ENCODE results near the gene RAB33A. TPM values are rescaled to one million over a fixed set of nuclear protein-coding genes. Genes with fewer than 3 reads are reported as not detected.

Gene RAB33A
- total RNA-seq, 4 donors from 2014 or later, result 0.93 to 1.2 TPM; not detected in 2

DNA sequence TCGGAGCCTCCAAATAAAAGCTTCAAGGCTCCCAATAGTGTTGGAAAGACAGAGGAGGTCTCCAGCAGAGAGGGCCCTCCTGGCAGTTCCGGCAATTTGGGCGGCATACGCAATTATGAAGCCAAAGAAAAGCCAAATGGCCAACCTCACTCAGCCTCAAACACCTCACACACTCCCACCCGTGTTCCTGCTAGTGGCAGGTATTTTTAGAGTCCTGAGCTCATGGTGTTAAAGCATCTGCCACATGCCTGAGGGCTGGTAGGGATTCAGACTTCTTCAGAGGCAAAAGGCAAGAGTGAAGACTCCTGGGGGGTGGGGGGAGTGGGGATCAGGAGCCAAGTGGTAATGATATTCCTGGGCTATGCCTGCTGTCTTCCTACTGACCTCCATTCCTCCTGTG lies 7.4 kb downstream of the RAB33A start:
- Histone ChIP-seq H3K27ac (no peak overlapping the region), H3K27me3 (no peaks in the 10 kb centered on the region), H3K9me3 (no peaks in the 10 kb centered on the region), H3K36me3 (no peaks in the 10 kb centered on the region), H3K4me3 (no peak overlapping the region), H3K4me1 (peaks cover 0 to 5% (median 3%) of the 10 kb centered on the region in 3 donors)
- no peak for ATAC-seq
- no CpG with 5 or more reads among the region's 5 CpGs for WGBS, 2 donors (ENCODE audit: low coverage in 1 of 2)
- TF ChIP-seq POLR2A (IDR thresholded peaks at IDR 0.05) (no peak), EP300 (IDR thresholded peaks at IDR 0.05) (no peak)

DNA sequence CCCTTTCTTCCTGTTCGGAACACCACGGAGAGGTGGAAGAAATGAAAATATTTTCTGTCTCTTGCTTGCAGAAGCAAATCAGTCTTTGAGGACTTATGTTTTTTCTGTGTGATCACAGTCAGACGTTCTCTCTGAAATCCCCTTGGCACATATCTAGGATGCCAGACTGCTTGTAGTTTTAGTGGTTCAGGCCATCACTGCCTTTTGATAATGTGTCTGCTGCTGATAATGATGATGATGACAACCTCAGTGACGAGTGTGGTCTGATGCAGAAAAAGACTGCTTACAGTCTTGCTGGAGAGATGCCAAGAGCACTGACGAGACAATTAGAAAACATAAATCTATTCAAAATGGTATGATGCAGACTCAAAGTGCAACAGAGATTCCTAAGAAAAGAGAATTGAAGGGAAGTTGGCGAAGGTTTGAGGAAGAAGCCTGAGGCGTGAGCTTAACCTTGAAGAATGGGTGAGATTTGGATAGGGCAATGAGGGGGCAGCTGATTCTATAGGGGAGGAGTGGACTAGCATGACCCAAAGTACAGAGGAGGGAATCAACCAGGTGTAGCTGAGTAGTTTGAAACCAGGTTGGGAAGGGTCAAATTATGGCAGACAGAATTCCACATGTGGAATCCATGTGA lies 7.9 kb downstream of the RAB33A start:
- Histone ChIP-seq H3K27me3 (no peaks in the 10 kb centered on the region), H3K4me3 (no peak overlapping the region), H3K27ac (no peak overlapping the region), H3K4me1 (no peaks in the 10 kb centered on the region), H3K9me3 (no peaks in the 10 kb centered on the region), H3K36me3 (no peaks in the 10 kb centered on the region)
- no peak for ATAC-seq
- 48 to 50% methylated on average over 5 of the region's 7 CpGs for WGBS, 2 donors (ENCODE audit: low coverage in 1 of 2)
- TF ChIP-seq POLR2AphosphoS5 (IDR thresholded peaks at IDR 0.05) (no peak), EP300 (IDR thresholded peaks at IDR 0.05) (no peak), POLR2A (IDR thresholded peaks at IDR 0.05) (no peak)
- TF ChIP-seq, protein P1, sequence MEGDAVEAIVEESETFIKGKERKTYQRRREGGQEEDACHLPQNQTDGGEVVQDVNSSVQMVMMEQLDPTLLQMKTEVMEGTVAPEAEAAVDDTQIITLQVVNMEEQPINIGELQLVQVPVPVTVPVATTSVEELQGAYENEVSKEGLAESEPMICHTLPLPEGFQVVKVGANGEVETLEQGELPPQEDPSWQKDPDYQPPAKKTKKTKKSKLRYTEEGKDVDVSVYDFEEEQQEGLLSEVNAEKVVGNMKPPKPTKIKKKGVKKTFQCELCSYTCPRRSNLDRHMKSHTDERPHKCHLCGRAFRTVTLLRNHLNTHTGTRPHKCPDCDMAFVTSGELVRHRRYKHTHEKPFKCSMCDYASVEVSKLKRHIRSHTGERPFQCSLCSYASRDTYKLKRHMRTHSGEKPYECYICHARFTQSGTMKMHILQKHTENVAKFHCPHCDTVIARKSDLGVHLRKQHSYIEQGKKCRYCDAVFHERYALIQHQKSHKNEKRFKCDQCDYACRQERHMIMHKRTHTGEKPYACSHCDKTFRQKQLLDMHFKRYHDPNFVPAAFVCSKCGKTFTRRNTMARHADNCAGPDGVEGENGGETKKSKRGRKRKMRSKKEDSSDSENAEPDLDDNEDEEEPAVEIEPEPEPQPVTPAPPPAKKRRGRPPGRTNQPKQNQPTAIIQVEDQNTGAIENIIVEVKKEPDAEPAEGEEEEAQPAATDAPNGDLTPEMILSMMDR (IDR thresholded peaks at IDR 0.05), result no peak

DNA sequence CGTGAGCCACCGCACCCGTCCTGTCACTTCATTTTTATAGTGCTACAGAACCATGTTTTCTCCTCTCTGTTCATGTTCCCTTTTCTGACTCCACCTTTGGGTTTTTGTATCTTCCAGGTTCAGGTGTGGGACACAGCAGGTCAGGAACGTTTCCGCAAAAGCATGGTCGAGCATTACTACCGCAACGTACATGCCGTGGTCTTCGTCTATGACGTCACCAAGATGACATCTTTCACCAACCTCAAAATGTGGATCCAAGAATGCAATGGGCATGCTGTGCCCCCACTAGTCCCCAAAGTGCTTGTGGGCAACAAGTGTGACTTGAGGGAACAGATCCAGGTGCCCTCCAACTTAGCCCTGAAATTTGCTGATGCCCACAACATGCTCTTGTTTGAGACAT lies 12.4 kb downstream of the RAB33A start:
- WGBS, 2 donors (ENCODE audit: low coverage in 1 of 2), result 73% methylated on average over 3 of the region's 11 CpGs; no CpG with 5 or more reads in 1 of the 2 donors
- no peak for ATAC-seq

DNA sequence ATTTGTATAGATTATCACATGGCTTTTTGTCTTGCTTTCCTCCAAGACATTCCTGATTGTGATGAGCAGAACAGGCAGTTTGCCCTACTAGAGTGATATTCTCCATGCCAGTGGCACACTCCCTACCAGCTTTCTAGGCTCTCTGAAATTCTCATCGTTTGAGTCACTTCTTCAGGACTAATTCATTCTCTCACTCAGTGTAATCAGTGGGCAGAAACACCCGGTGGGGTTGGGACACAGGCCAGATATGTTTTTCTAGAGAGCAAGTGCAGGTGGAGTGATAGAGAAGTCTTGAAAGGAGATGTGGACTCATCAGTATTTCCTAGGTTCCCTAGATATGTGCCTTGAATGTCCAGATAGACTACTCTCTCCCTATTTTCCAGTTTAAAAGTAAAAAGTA lies 13.1 kb downstream of the RAB33A start:
- no peak for ATAC-seq
- Histone ChIP-seq H3K27me3 (no peaks in the 10 kb centered on the region), H3K9me3 (no peaks in the 10 kb centered on the region), H3K27ac (no peak overlapping the region), H3K36me3 (no peaks in the 10 kb centered on the region), H3K4me3 (no peak overlapping the region), H3K4me1 (no peaks in the 10 kb centered on the region)
- 67% methylated on average over 2 of the region's 2 CpGs; no CpG with 5 or more reads in 1 of the 2 donors for WGBS, 2 donors (ENCODE audit: low coverage in 1 of 2)
- TF ChIP-seq POLR2AphosphoS5 (IDR thresholded peaks at IDR 0.05), result no peak
- TF ChIP-seq, protein P1 (IDR thresholded peaks at IDR 0.05), result no peak
- TF ChIP-seq EP300 (IDR thresholded peaks at IDR 0.05), result no peak
- TF ChIP-seq POLR2A (IDR thresholded peaks at IDR 0.05), result no peak

More for the DNA sequence above, 12.4 kb downstream of the RAB33A start:
- H3K4me3 ChIP-seq, result no peak overlapping the region
- TF ChIP-seq, protein P1 (IDR thresholded peaks at IDR 0.05), result no peak
- TF ChIP-seq POLR2A (IDR thresholded peaks at IDR 0.05), result no peak
- H3K4me1 ChIP-seq, result no peaks in the 10 kb centered on the region
- H3K9me3 ChIP-seq, result no peaks in the 10 kb centered on the region
- H3K36me3 ChIP-seq, result no peaks in the 10 kb centered on the region
- H3K27me3 ChIP-seq, result no peaks in the 10 kb centered on the region
- no peak overlapping the region for H3K27ac ChIP-seq

DNA sequence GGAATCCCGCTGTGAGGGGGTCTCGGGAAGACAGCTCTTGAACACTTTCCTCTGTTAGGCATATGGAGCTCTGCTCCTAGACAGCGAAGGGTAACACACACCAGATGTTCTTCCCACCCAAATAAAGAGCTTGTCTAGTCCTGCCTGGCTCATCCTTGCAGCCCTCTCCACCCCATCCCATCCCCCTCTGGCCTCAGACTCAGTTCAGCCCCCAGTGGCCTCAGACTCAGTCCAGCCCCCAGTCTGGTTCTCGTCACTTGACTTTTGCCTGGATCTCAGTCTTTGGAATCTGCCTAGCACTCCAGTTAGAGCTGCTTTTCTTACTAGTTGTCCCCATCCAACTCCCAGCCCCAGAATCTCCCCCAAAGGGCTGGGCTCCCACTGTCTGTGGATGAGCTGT lies 14.9 kb downstream of the RAB33A start:
- Histone ChIP-seq H3K36me3 (no peaks in the 10 kb centered on the region), H3K27ac (no peak overlapping the region), H3K27me3 (no peaks in the 10 kb centered on the region), H3K4me3 (no peak overlapping the region), H3K9me3 (no peaks in the 10 kb centered on the region), H3K4me1 (no peaks in the 10 kb centered on the region)
- 40 to 67% methylated on average over 1 of the region's 4 CpGs for WGBS, 2 donors (ENCODE audit: low coverage in 1 of 2)
- no peak for ATAC-seq
- TF ChIP-seq EP300 (IDR thresholded peaks at IDR 0.05) (no peak), POLR2A (IDR thresholded peaks at IDR 0.05) (no peak), POLR2AphosphoS5 (IDR thresholded peaks at IDR 0.05) (no peak)
- TF ChIP-seq, protein P1 (IDR thresholded peaks at IDR 0.05), result no peak
